Stomach (tissue), 9 donors: Measurements from ENCODE around the gene LSM14A. TPM values are rescaled to one million over a fixed set of nuclear protein-coding genes. Genes with fewer than 3 reads are reported as not detected.

ENCODE experiments used
- DNase-seq, 2 donors: peaks; one replicate each; pipeline versions ENCODE4 v3.0.0 to v3.0.0-alpha.2; 2013 to 2019
- H3K27ac ChIP-seq, 5 donors: fragments of 200-600 bp in 4 of 5; sonication (generic) in 4 of 5; one replicate each; pipeline ENCODE4 v1.5.1; 2013 to 2019; ENCODE audit warnings: mild to moderate bottlenecking in 1 of 5, moderate library complexity in 1 of 5
- H3K27me3 ChIP-seq, 3 donors: fragments of 200-600 bp; sonication (generic); one replicate each; pipeline ENCODE4 v1.5.1; 2017 to 2019; ENCODE audit warnings: mixed run types in 1 of 3
- H3K36me3 ChIP-seq, 4 donors: fragments of 200-600 bp; sonication (generic); 1 replicate in 3 of 4; 2 replicates in 1 of 4; pipeline ENCODE4 v1.5.1; 2016 to 2019
- H3K4me1 ChIP-seq, 4 donors: fragments of 200-600 bp; sonication (generic); one replicate each; pipeline ENCODE4 v1.5.1; 2016 to 2019
- H3K4me3 ChIP-seq, 4 donors: fragments of 200-600 bp; sonication (generic) in 3 of 4; one replicate each; pipeline ENCODE4 v1.5.1; 2016 to 2019; ENCODE audit warnings: mild to moderate bottlenecking in 1 of 4
- H3K9me3 ChIP-seq, 4 donors: fragments of 200-600 bp; sonication (generic); one replicate each; pipeline ENCODE4 v1.5.1; 2016 to 2019
- CTCF ChIP-seq, 7 experiments: fragments of 450-650 bp in 4 of 7; fragments of 200-600 bp in 3 of 7; sonication (generic) in 3 of 7; IDR thresholded peaks; one replicate each; pipeline ENCODE4 v1.5.1; 2016 to 2019; ENCODE audit warnings: antibody characterized with exemption in 7 of 7, control low read depth in 2 of 7, mild to moderate bottlenecking in 1 of 7
- EP300 ChIP-seq: sonication (generic); formaldehyde crosslinking; IDR thresholded peaks from one replicate; pipeline ENCODE4 v1.6.1; 2017; ENCODE audit warnings: antibody characterized with exemption
- POLR2A ChIP-seq, 4 donors: fragments of 450-650 bp; IDR thresholded peaks; one replicate each; pipeline ENCODE4 v1.6.1; 2016; ENCODE audit warnings: antibody characterized with exemption in 4 of 4, control low read depth in 2 of 4, mild to moderate bottlenecking in 1 of 4, moderate library complexity in 1 of 4
- POLR2AphosphoS5 ChIP-seq, 3 donors: sonication (generic); formaldehyde crosslinking; IDR thresholded peaks; one replicate each; pipeline ENCODE4 v1.6.1; 2016; ENCODE audit warnings: antibody characterized with exemption in 3 of 3
- WGBS, 5 donors: extraction: QIAGEN DNeasy Blood & Tissue Kit in 3 of 5; methylation state at CpG; one replicate each; pipeline versions ENCODE4 v1.1.5 to v1.1.7; 2013 to 2018; 5-methylcytosine and 5-hydroxymethylcytosine counted together
- intact Hi-C: fragments of 100-400 bp; cut with DNase I; formaldehyde crosslinking; loops from one replicate; pipeline ENCODE4 v1.15.1; 2023; ENCODE audit warnings: low total_unique reads
- polyA plus RNA-seq, 3 donors: library from polyadenylated mRNA; stranded (reverse); fragments of 200-250 nt; gene quantifications; one replicate each; pipeline ENCODE4 v1.2.3, GENCODE V29; 2013
- total RNA-seq, 5 donors: library from RNA; depleted of rRNA; stranded (reverse); fragments of >200 nt; gene quantifications; one replicate each; pipeline versions ENCODE4 v1.1.0 to v1.2.3, GENCODE V29; 2014 to 2016
- donor health status: healthy with polysubstance abuse.
- donor health status: Bipolar disorder and iron deficiency.
- donor health status: healthy.

LSM14A gene
- total and polyA plus RNA-seq, 8 donors, result 38.4 to 227 (median 111) TPM

DNA sequence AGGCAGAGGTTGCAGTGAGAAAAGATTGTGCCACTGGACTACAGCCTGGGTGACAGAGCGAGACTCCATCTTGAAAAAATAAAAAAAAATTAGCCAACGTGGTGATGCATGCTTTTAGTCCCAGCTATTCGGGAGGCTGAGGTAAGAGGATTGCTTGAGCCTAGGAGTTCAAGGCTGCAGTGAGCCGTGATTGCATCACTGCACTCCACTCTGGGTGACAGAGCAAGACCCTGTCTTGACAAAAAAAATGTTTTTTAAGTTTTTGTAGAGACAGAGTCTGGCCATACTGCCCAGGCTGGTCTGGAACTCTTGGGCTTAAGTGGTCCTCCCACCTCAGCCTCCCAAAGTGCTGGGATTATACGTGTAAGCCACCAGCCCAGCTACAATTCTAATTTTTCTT lies 22.4 kb upstream of the LSM14A start:
- Histone ChIP-seq H3K27ac (no peak overlapping the region), H3K36me3 (no peaks in the 10 kb centered on the region), H3K9me3 (no peaks in the 10 kb centered on the region), H3K4me3 (no peak overlapping the region), H3K4me1 (no peaks in the 10 kb centered on the region), H3K27me3 (no peaks in the 10 kb centered on the region)
- intact Hi-C loops, result loop anchor here (10.0 kb wide), 1 partner anchor 105 kb away; no protein-coding TSS in a partner anchor
- WGBS, 5 donors, result 65 to 90% (median 88%) methylated on average over 5 of the region's 5 CpGs
- no peak for DNase-seq
- TF ChIP-seq POLR2A (IDR thresholded peaks at IDR 0.05) (no peak), POLR2AphosphoS5 (IDR thresholded peaks at IDR 0.05) (no peak), EP300 (no peak), CTCF (IDR thresholded peaks at IDR 0.05) (no peak)

DNA sequence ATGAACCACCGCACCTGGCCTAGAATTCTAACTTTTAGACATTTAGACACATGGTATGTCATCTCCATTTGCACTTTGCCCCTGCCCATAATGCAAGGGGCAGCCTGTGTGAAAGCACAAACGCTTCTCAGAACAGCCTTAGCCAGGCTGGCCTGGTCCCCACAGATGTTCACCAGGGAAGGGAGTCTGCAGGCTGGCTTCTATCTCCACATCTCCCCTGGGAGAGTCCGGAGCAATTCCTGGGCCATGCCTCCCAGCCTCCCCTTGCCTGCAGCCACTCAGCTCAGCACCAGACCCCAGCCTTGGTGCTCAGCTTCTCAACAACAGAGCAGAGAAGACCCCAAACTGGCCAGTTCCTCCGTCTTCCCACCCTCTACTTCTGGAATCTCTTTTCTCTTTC lies 21.7 kb upstream of the LSM14A start:
- no peaks in the 10 kb centered on the region for H3K36me3 ChIP-seq
- H3K9me3 ChIP-seq, result no peaks in the 10 kb centered on the region
- WGBS, 5 donors, result 80 to 91% (median 85%) methylated on average over 3 to 4 of the region's 4 CpGs
- no peaks in the 10 kb centered on the region for H3K4me1 ChIP-seq
- no peak for DNase-seq
- TF ChIP-seq POLR2A (IDR thresholded peaks at IDR 0.05) (no peak), POLR2AphosphoS5 (IDR thresholded peaks at IDR 0.05) (no peak), EP300 (no peak), CTCF (IDR thresholded peaks at IDR 0.05) (no peak)
- intact Hi-C loops, result no loop called here
- H3K27me3 ChIP-seq, result no peaks in the 10 kb centered on the region
- no peak overlapping the region for H3K4me3 ChIP-seq
- H3K27ac ChIP-seq, result no peak overlapping the region

DNA sequence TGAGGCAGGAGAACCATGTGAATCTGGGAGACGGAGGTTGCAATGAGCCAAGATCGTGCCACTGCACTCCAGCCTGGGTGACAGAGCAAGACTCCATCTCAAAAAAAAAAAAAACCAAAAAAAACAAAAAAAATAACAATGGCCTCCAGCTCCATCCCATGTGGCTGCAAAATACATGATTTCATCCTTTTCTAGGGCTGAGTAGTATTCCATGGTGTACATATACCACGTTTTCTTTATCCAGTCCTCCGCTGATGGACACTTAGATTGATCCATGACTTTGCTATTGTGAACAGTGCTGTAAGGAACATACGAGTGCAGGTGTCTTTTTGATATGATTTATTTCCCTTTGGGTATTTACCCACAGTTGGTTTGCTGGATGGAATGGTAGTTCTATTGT lies 20.9 kb upstream of the LSM14A start:
- Histone ChIP-seq H3K9me3 (no peaks in the 10 kb centered on the region), H3K27me3 (no peaks in the 10 kb centered on the region), H3K27ac (no peak overlapping the region), H3K36me3 (no peaks in the 10 kb centered on the region), H3K4me1 (no peaks in the 10 kb centered on the region), H3K4me3 (no peak overlapping the region)
- 86 to 94% (median 90%) methylated on average over 5 of the region's 5 CpGs for WGBS, 5 donors
- no peak for DNase-seq
- TF ChIP-seq POLR2A (IDR thresholded peaks at IDR 0.05), result no peak
- TF ChIP-seq CTCF (IDR thresholded peaks at IDR 0.05), result no peak
- TF ChIP-seq POLR2AphosphoS5 (IDR thresholded peaks at IDR 0.05), result no peak
- TF ChIP-seq EP300, result no peak
- intact Hi-C loops, result no loop called here

DNA sequence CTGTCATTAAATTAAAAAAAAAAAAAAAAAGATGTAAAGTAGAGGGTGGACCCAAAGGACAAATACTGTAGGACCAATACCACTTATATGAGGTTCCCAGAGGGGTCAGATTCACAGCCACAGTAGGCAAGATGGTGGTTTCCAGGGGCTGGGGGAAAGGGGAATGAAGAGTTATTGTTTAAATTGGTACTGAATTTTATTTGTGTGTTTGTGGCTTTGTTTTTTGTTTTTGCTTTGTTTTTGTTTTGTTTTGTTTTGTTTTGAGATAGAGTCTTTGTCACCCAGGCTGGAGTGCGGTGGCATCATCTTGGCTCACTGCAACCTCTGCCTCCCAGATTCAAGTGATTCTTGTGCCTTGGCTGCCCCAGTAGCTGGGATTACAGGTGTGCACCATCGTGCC lies 17.9 kb upstream of the LSM14A start:
- TF ChIP-seq POLR2AphosphoS5 (IDR thresholded peaks at IDR 0.05), result no peak
- no peak for TF ChIP-seq CTCF (IDR thresholded peaks at IDR 0.05)
- TF ChIP-seq EP300, result no peak
- TF ChIP-seq POLR2A (IDR thresholded peaks at IDR 0.05), result no peak
- intact Hi-C loops, result no loop called here
- no peaks in the 10 kb centered on the region for H3K36me3 ChIP-seq
- H3K9me3 ChIP-seq, result no peaks in the 10 kb centered on the region
- DNase-seq, result no peak
- H3K4me1 ChIP-seq, result no peaks in the 10 kb centered on the region
- no peaks in the 10 kb centered on the region for H3K27me3 ChIP-seq
- H3K4me3 ChIP-seq, result no peak overlapping the region
- WGBS, 5 donors, result 75 to 95% (median 91%) methylated on average over 2 of the region's 2 CpGs
- H3K27ac ChIP-seq, result no peak overlapping the region
